ENCODE results near the gene HSD3B2.
"Not testable (repeated sequence)": the region's sequence is repeated elsewhere in the genome, so short reads cannot be mapped to it uniquely, and the experiment has no call there.

HSD3B2 gene

GRCh38 chr1:119414950-119415349, at the start of gene HSD3B2:
Gene HSD3B2 (plus strand): TSS chr1:119415150. CDS start chr1:119415420, 270 bp downstream.
- no peak for DNase-seq

GRCh38 chr1:119366424-119366823, 48.5 kb upstream of the HSD3B2 start:
- no peak for DNase-seq

- peak; percentile 47 for DNase-seq
Observed at GRCh38 chr1:119367432-119368124, 47.4 kb upstream of the HSD3B2 start.

- DNase-seq: no peak
Observed at GRCh38 chr1:119368554-119368953, 46.4 kb upstream of the HSD3B2 start, which contains the start of gene HAO2. Gene HAO2 (plus strand): TSS chr1:119368785. CDS start chr1:119381086, 12,301 bp downstream.

GRCh38 chr1:119370748-119371147, 44.2 kb upstream of the HSD3B2 start:
- DNase-seq: no peak

- no peak for DNase-seq
Observed at GRCh38 chr1:119371815-119372214, 43.1 kb upstream of the HSD3B2 start.

GRCh38 chr1:119372503-119373086, 42.4 kb upstream of the HSD3B2 start:
- peak; percentile 15 for DNase-seq

GRCh38 chr1:119373465-119373864, 41.5 kb upstream of the HSD3B2 start:
- DNase-seq: no peak

- DNase-seq: no peak
Observed at GRCh38 chr1:119374208-119374874, 40.6 kb upstream of the HSD3B2 start.

GRCh38 chr1:119375366-119375765, 39.6 kb upstream of the HSD3B2 start:
- DNase-seq: no peak

- DNase-seq: no peak
Observed at GRCh38 chr1:119376594-119376993, 38.4 kb upstream of the HSD3B2 start.

- DNase-seq: not testable (repeated sequence)
Observed at GRCh38 chr1:119377594-119377993, 37.4 kb upstream of the HSD3B2 start.

GRCh38 chr1:119379117-119379516, 35.8 kb upstream of the HSD3B2 start:
- DNase-seq: no peak

- no peak for DNase-seq
Observed at GRCh38 chr1:119380304-119380703, 34.6 kb upstream of the HSD3B2 start.

- no peak for DNase-seq
Observed at GRCh38 chr1:119380983-119381662, 33.8 kb upstream of the HSD3B2 start.

- DNase-seq: no peak
Observed at GRCh38 chr1:119384591-119384990, 30.4 kb upstream of the HSD3B2 start.

- no peak for DNase-seq
Observed at GRCh38 chr1:119385650-119386049, 29.3 kb upstream of the HSD3B2 start.

GRCh38 chr1:119387858-119388257, 27.1 kb upstream of the HSD3B2 start:
- no peak for DNase-seq

GRCh38 chr1:119388450-119388849, 26.5 kb upstream of the HSD3B2 start:
- no peak for DNase-seq

GRCh38 chr1:119390526-119390925, 24.4 kb upstream of the HSD3B2 start:
- DNase-seq: no peak

GRCh38 chr1:119391749-119392148, 23.2 kb upstream of the HSD3B2 start:
- no peak for DNase-seq

- DNase-seq: no peak
Observed at GRCh38 chr1:119394085-119394484, 20.9 kb upstream of the HSD3B2 start.

GRCh38 chr1:119396982-119397381, 18.0 kb upstream of the HSD3B2 start:
- DNase-seq: no peak

- DNase-seq: no peak
Observed at GRCh38 chr1:119397986-119398385, 17.0 kb upstream of the HSD3B2 start.

All from hematopoietic multipotent progenitor cell treated with erythropoietin and hydrocortisone succinate and interleukin-3 and kit ligand, for 6 days (in vitro differentiated cells).